HG03520 (cell line): ENCODE results near the gene POP4.
"Not testable (repeated sequence)": the region's sequence is repeated elsewhere in the genome, so short reads cannot be mapped to it uniquely, and the experiment has no call there.

Experiments
- ATAC-seq: cut with Tn5 transposase; IDR thresholded peaks from one replicate; pipeline ENCODE4 v1.9.1; 2021; ENCODE audit warnings: mild to moderate bottlenecking, moderate library complexity; ENCODE audit not compliant: unreplicated experiment

POP4 gene

GRCh38 chr19:29605653-29606419 lies at the start of gene POP4:
Gene POP4 (plus strand): TSS chr19:29606283. CDS start chr19:29606319, 36 bp downstream.
- peak; percentile 53 for ATAC-seq

- not testable (repeated sequence) for ATAC-seq
These were observed 47.0 kb upstream of the POP4 start for GRCh38 chr19:29559110-29559509.

- no peak for ATAC-seq
These were observed 46.3 kb upstream of the POP4 start for GRCh38 chr19:29559743-29560142.

- ATAC-seq, result no peak
These were observed 45.6 kb upstream of the POP4 start for GRCh38 chr19:29560313-29561075.

- no peak for ATAC-seq
These were observed 44.5 kb upstream of the POP4 start for GRCh38 chr19:29561601-29562000.

- ATAC-seq, result no peak
These were observed 43.5 kb upstream of the POP4 start for GRCh38 chr19:29562299-29563297.

- ATAC-seq, result no peak
These were observed 42.5 kb upstream of the POP4 start for GRCh38 chr19:29563486-29564101.

- no peak for ATAC-seq
These were observed 41.5 kb upstream of the POP4 start for GRCh38 chr19:29564574-29565005.

- ATAC-seq, result no peak
These were observed 40.9 kb upstream of the POP4 start for GRCh38 chr19:29565171-29565570.

- no peak for ATAC-seq
These were observed 39.5 kb upstream of the POP4 start for GRCh38 chr19:29566496-29567054.

GRCh38 chr19:29567366-29567915 lies 38.6 kb upstream of the POP4 start:
- no peak for ATAC-seq

GRCh38 chr19:29568036-29569025 lies 37.8 kb upstream of the POP4 start:
- ATAC-seq, result no peak

- ATAC-seq, result no peak
These were observed 36.8 kb upstream of the POP4 start for GRCh38 chr19:29569038-29569911.

- no peak for ATAC-seq
These were observed 34.9 kb upstream of the POP4 start for GRCh38 chr19:29571181-29571580.

GRCh38 chr19:29573486-29573885 lies 32.6 kb upstream of the POP4 start:
- no peak for ATAC-seq

GRCh38 chr19:29574510-29574909 lies 31.6 kb upstream of the POP4 start:
- no peak for ATAC-seq

GRCh38 chr19:29576046-29576606 lies 30.0 kb upstream of the POP4 start:
- ATAC-seq, result no peak
